KOPT-K1 (cell line): ENCODE results near the gene RUBCNL.

Source experiments
- H3K27ac ChIP-seq: fragments of 200-600 bp; sonication (generic); 2 replicates; pipeline ENCODE4 v1.5.1; 2016; ENCODE audit warnings: antibody characterized with exemption, mild to moderate bottlenecking, low read depth, low read length; ENCODE audit not compliant: poor library complexity, severe bottlenecking
- H3K36me3 ChIP-seq: fragments of 200-600 bp; sonication (generic); 2 replicates; pipeline ENCODE4 v1.5.1; 2017; ENCODE audit warnings: antibody characterized with exemption, mild to moderate bottlenecking, low read length, moderate library complexity; ENCODE audit not compliant: insufficient read depth
- H3K9me3 ChIP-seq: fragments of 200-600 bp; sonication (generic); 2 replicates; pipeline ENCODE4 v1.5.1; 2017; ENCODE audit warnings: antibody characterized with exemption, low read length, mild to moderate bottlenecking; ENCODE audit not compliant: insufficient read depth, poor library complexity, severe bottlenecking

Gene RUBCNL

GRCh38 chr13:46313432-46314257, 73.4 kb downstream of the RUBCNL start:
- Histone ChIP-seq H3K27ac (peak overlapping the region; percentile 35), H3K9me3 (peaks cover 33% of the 10 kb centered on the region), H3K36me3 (peaks cover 45% of the 10 kb centered on the region)

GRCh38 chr13:46313024-46313423, 74.0 kb downstream of the RUBCNL start:
- H3K36me3 ChIP-seq: peaks cover 45% of the 10 kb centered on the region
- H3K27ac ChIP-seq: no peak overlapping the region
- H3K9me3 ChIP-seq: peaks cover 33% of the 10 kb centered on the region

- Histone ChIP-seq H3K36me3 (peaks cover 39% of the 10 kb centered on the region), H3K9me3 (peaks cover 33% of the 10 kb centered on the region), H3K27ac (no peak overlapping the region)
These were observed 75.8 kb downstream of the RUBCNL start for GRCh38 chr13:46311217-46311616.

- peaks cover 29% of the 10 kb centered on the region for H3K36me3 ChIP-seq
- no peak overlapping the region for H3K27ac ChIP-seq
- peaks cover 33% of the 10 kb centered on the region for H3K9me3 ChIP-seq
These were observed 77.0 kb downstream of the RUBCNL start for GRCh38 chr13:46310066-46310465.

- peaks cover 8% of the 10 kb centered on the region for H3K36me3 ChIP-seq
- peaks cover 35% of the 10 kb centered on the region for H3K9me3 ChIP-seq
- no peak overlapping the region for H3K27ac ChIP-seq
These were observed 79.5 kb downstream of the RUBCNL start for GRCh38 chr13:46307554-46307953.

DNA sequence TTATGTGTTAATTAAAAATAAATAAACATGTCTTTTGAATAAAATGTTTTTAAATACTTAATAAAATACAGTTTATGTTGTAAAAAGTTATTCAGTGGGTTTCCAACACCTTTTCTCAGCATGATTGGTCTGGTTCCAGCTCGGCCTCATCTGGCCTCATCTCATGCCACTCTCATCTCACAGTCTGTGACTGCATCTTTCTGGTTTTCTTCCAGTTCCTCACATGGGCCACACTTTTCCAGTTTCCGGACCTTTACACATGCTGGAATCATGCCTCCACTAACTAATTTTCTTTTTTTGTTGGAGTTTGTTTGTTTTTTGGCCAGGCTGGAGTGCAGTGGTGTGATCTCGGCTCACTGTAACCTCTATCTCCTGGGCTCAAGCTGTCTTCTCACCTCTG, 82.5 kb downstream of the RUBCNL start:
- H3K27ac ChIP-seq: peak overlapping the region; percentile 44
- no peaks in the 10 kb centered on the region for H3K36me3 ChIP-seq
- peaks cover 25% of the 10 kb centered on the region for H3K9me3 ChIP-seq

DNA sequence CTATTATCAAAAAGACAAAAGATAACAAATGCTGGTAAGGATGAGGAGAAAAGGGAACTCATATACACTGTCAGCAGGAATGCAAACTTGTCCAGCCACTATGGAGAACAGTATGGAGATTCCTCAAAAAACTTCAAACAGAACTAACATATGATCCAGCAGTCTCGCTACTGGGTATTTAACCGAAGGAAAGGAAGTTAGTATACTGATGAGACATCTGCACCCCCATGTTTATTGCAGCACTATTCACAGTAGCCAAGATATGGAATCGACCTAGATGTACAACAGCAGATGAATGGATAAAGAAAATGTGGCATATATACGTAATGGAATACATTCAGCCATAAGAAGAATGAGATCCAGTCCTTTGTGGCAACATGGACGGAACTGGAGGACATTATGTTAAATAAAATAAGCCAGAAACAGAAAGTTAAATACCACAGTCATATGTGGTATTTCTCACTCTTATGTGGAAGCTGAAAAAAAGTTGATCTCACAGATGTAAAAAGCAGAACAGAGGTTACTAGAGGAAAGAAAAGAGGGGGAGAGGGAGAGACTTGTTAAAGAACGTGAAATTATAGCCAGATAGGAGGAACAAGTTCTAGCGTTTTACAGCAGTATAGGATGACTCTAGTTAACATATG, 83.2 kb downstream of the RUBCNL start:
- no peaks in the 10 kb centered on the region; the same call in 1 of the 2 replicates for H3K36me3 ChIP-seq
- H3K9me3 ChIP-seq: peaks cover 26% of the 10 kb centered on the region
- H3K27ac ChIP-seq: peak overlapping the region; percentile 20

DNA sequence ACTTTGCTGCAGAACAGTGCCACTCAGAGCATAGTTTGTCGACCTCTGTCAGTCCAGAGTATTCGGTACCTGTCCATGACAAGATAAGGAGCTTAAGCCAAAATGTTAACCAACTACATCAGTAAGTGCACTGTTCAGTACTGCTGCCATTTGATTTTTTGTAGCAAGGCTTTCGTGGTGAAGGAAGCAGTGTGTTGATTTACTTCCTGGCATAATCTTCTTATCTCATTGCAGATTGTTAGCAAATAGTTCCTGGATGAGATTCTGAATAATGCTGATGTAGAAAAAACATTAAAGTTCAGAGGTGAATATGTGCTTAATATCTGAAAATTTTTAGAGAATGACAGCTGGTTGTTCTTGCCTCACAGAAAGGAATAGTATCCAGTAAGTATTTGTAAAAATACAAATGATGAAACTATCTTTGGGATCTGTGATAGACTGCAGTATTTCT, 89.7 kb downstream of the RUBCNL start:
- H3K36me3 ChIP-seq: no peaks in the 10 kb centered on the region; the same call in 1 of the 2 replicates
- peaks cover 18% of the 10 kb centered on the region for H3K9me3 ChIP-seq
- H3K27ac ChIP-seq: peak overlapping the region; percentile 95

GRCh38 chr13:46296921-46297320, 90.1 kb downstream of the RUBCNL start:
- Histone ChIP-seq H3K9me3 (peaks cover 14% of the 10 kb centered on the region), H3K27ac (peak overlapping the region; percentile 95), H3K36me3 (no peaks in the 10 kb centered on the region; the same call in 1 of the 2 replicates)

DNA sequence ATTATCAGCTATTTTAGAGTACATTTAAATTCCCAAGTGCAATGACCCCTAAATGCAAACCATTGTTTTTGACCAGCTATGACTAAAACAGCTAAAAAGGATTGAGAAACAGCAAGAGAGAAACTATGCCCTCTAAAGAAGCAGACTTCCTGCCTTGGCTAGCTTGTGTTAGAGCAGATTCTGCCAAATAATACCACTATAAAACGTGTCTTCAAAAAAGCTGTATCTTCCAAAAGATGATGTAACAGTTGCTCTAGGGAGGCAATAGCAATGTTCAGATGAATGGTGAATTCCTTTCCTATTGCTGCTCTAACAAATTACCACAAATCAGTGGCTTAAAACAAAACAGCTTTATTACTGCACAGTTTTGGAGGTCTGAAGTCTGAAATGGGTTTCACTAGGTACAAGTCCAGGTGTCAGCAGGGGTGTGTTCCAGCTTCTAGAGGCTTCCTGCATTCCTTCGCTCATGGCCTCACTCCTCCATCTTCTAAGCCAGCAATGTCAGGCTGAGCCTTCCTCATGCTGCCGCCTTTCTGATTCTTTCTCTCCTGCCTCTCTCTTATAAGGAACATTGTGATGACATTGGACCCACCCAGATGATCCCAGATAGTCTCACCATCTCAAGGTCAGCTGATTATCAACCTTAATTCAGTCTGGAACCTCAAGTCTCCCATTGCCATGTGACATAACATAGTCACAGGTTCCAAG, 90.8 kb downstream of the RUBCNL start:
- Histone ChIP-seq H3K9me3 (peaks cover 9% of the 10 kb centered on the region), H3K36me3 (no peaks in the 10 kb centered on the region; the same call in 1 of the 2 replicates), H3K27ac (peak overlapping the region; percentile 95)

DNA sequence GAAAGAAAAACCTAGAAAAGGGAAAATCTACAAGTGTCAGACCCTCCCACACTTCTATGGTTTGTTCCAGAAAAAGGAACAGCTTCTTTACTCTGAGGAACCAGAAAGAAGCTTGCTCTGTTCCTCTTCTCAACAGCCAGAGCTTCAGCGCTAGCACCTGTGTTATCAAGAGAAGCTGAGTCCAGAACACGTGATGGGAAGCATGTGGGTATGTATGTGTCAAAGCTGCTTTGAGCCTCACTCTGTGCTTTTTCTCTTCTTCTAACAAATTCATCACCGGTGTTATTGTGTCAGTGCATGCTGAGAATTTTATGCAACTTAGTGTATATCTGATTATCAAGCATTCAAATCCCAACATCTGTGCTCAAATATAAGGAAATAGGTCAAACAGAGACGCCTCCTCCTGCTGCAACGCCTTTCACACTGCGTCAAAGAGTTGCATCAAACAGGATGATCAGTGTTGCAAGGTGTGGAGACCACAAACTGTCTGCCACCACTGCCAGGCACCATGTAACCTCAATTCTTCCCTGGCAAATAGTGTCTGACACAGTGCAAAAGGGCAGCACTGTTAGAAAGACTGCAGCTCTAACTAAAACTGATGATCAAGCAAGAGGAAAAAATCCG, 91.4 kb downstream of the RUBCNL start:
- Histone ChIP-seq H3K36me3 (no peaks in the 10 kb centered on the region; the same call in 1 of the 2 replicates), H3K27ac (peak overlapping the region; percentile 95), H3K9me3 (peaks cover 7% of the 10 kb centered on the region)

DNA sequence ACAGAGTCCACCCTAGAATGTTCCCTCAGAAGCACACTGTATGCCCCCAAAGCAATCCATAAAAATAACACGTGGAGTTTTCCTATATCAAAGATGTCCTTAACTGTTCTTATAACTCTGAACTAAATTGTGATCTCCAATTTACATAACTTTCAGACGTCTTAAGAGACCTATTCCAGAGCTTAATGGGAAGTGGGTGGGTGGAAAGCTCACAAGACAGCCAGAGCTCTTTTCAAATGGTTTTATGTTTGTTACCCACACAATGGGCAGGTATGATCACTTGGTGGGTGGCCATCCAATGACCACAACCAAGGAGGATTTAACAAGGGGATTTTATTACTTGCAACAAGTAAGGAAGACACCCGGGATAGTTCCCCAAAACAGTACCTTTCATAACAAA, 93.6 kb downstream of the RUBCNL start:
- Histone ChIP-seq H3K36me3 (no peaks in the 10 kb centered on the region), H3K27ac (peak overlapping the region; percentile 30), H3K9me3 (no peaks in the 10 kb centered on the region)
